GM18907 (cell line): ENCODE results near the gene IL17REL.

Experiments
- ATAC-seq: cut with Tn5 transposase; IDR thresholded peaks from one replicate; pipeline ENCODE4 v1.9.1; 2021; ENCODE audit warnings: mild to moderate bottlenecking, moderate library complexity; ENCODE audit not compliant: unreplicated experiment

IL17REL gene

DNA sequence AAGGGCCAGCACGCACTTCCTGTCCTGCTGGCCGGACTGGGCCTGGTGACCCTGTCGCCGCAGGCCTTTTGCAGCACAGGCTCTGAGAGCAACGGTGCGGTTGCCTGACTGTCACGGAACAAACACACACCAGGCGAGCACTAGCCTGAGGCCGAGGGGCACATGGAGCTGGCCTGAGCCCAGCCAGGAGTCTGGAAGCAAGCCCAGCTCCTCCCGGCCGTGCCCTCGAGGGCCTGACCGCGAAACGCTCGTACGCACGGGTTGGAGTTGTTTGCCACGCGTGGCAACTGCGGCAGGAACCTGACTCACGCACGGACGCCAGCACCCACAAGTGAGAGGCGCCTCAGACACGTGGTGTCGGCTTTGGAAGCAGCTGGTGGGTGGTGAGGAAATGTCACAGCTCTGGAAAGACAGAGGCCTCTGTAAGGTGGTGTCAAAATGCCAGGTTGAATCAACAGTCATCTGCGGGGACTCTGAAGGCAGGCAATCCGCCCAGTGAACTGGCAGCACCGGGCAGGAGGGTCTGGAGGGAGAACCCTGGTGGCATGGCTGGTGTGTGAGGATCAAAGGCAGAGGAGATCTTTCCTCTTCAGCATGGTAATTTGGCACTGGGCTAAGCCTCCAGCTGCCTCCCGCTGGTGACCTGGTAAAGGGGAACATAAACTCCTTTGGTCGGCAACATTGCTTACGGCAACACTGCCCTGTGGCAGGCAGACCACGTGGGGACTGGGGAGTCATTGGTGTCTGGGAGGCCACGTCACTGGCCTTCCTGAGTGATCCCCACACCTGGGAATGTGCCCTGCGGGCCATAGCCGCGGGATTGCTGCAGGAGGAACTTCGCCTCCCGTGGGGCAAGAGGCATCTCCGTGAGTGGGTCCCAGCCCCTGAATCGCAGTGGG is 15.3 kb upstream of the IL17REL start:
- ATAC-seq = no peak

DNA sequence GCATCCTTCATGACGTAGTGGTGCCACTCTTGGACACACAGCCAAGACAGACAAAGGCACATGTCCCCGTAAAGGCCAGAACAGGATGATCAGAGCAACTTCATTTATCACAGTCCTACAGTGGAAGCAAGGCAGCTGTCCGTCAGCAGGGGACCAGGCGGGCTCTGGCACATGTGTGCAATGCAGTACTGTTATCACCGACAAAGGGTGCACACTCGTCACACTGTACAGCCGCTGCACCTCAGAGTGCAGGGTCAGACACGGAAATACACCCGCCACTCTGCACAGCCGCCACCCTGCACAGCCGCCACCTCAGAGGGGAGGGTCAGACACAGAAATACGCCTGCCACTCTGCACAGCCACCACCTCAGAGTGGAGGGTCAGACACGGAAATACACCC is 13.4 kb upstream of the IL17REL start:
- ATAC-seq = no peak

DNA sequence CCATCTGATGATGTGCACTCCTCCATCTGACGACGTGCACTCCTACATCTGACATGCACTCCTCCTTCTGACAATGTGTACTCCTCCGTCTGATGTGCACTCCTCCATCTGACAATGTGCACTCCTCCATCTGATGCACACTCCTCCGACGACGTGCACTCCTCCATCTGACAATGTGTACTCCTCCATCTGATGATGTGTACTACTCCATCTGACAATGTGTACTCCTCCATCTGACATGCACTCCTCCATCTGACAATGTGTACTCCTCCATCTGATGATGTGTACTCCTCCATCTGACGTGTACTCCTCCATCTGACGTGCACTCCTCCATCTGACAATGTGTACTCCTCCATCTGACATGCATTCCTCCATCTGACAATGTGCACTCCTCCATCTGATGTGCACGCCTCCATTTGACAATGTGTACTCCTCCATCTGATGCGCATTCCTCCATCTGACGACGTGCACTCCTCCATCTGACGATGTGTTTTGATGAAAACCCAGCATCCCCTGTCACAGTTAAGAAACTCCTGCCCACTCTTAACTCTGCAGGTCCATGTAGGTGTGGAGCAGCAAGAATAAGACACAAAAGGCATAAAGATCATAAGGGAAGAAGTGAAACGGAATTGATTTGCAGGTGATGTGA is 9.7 kb upstream of the IL17REL start:
- no peak for ATAC-seq

- no peak for ATAC-seq
Measured at GRCh38 chr22:50020606-50021005, 8.0 kb upstream of the IL17REL start.

DNA sequence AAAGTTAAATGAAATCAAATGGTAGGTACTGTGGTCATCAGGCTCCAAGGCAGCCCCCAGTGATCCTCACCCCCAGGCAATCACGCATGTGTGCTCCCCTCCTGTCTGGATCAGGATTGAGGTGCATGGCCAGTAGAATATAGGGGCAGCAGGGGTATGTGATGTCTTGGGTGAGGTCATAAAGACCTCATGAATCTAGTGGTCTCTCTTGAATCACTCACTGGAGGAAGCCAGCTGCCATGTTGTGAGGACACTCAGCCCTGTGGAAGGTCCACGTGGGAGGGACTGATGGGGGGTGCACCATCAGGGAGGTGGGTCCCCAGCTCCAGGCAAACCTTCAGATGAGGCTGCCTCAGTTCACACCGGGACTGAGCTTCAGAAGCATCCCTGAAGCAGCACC is 6.8 kb upstream of the IL17REL start:
- no peak for ATAC-seq

DNA sequence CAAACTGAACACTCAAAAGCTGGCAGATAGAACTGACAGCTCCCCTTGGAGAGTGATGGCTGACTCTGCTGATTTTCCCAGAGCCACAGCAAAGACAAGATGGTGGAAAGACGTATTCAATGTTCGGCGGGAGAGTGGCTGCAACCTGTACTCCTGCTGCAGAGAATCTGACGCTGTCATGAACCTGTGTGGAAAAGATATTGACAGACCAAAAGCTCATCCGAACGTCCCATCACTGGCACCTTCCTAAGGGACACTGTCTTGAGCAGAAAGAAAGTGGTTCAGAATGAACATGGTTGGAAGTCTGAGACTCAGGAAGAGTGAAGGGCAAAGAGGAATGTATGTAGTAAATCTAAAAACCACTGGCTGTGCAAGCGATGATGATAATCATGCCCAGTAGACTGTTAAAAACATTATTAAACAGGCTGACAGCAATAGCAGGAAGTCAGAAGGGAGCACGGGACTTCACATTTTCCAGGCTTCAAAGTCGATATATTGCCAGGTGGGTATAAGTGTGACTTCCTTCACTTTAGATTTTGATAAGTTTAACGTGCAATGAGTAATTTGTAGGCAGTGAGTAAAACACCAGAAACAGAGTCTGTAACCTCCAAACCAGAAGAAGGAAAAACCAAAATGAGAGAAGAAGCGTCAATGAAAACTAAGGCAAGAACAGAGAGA is 6.2 kb upstream of the IL17REL start:
- ATAC-seq = no peak

- no peak for ATAC-seq
Measured at GRCh38 chr22:50017701-50018224, 5.2 kb upstream of the IL17REL start.

DNA sequence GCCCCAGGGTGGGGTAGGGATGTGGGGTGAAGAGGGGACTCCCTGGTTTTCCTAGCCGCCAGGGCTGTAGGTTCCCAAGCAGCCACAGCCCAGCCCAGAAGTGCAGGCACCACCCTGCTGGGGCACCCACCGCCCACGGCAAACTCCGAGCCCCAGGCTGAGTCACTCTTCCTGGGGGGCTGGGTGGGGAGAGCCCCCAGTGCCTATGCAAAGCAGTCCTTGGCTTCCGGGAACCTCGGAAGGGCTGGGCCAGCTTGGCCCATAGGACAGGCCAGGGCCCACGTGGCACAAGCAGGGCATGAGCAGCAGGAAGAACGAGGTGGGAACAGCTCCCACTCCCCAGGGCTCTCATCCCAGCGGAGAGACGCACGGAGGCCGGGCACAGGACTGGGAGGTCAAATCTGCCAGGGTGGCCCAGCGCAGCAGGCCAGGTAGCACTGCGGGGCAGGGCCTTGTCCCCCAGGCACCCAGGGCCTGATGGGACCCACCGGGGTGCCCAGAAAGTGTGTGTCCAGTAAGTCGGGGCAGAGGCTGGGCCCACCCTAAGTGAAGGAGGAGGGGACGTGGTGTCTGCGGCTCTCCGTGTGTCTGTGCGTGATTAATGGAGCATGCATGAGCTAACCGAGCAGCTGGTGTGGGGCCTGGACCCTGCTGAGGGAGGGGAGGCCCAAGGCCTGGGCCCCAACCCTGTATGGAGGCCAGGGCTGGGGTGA is 4.6 kb upstream of the IL17REL start:
- ATAC-seq = no peak

- no peak for ATAC-seq
Measured at GRCh38 chr22:50016308-50016987, 3.9 kb upstream of the IL17REL start.

DNA sequence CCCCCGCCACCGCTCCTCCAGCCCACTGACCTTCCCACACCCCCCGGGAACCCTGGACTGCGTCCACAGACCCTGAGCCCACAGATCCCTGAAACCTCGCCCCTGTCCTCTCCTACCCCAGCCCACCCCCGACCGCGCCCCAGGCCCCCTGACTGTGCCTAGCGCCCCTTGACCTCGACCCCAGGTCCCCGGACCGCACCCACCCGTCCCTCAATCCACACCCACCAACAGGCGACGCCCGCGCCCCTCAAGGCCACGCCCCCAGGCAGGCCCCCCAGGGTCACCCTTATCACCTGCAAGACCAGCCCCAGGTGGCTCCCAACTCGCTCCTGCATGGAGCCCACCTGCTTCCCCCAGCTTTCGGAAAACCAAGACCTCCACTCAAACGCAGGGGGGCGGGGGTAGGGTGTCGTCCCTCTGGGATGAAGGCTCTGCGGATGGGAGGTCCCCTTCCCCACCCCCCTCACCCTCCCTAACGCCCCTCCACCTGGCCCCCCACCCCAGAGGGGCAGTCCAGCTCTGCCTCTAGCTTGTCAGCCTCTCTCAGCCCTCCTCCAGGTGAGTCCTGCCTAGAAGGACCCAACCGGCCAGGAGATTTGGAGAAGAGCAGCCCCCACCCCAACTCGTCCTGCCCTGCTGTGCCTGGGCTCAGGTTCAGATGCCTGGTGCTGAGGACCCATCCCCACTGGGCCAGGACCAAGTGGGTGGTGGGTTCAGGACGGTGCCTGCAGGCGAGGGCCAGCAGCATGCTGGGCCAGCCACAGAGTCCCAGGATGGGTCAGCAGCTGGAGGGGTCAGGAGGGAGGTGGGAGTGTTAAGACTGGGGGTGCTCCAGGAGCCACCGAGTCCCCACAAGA is 3.1 kb upstream of the IL17REL start:
- ATAC-seq = no peak

DNA sequence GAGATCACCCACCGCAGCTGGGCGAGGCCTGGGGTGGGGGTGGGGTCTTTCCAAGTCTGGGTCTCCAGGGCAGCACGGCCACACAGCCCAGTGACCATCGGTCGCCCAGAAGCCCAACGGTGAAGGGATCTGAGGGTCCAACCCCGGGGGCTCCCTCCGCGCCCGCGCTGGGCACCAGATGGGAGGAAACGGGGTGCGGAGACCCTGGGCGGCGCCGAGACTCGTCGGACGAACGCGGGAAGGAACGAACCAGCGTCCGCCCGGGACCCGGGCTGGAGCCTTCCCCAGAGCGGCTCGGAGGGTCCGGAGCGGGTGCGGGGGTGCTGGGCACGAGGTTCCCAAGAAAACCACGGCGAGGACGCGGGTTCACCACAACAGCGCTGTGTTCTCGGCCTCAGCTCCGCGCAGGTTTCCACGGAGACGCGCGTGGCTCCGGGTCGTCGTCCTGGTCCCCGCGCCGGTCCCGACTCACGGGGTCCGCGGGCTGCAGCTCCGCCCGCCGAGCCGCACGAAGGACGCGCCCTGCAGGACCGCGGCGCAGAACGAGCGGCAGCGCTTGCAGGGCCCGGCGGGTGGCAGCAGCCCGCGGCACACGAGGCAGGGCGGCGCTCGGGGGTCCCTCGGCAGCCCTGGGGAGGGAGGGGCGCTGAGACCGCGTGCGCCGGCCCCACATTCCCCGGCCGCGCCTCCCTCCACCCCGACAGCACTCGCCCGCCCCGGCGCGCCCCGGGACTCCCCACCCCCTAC is 2.3 kb upstream of the IL17REL start:
- no peak for ATAC-seq

GRCh38 chr22:50014053-50014501 is 1.5 kb upstream of the IL17REL start:
- no peak for ATAC-seq

DNA sequence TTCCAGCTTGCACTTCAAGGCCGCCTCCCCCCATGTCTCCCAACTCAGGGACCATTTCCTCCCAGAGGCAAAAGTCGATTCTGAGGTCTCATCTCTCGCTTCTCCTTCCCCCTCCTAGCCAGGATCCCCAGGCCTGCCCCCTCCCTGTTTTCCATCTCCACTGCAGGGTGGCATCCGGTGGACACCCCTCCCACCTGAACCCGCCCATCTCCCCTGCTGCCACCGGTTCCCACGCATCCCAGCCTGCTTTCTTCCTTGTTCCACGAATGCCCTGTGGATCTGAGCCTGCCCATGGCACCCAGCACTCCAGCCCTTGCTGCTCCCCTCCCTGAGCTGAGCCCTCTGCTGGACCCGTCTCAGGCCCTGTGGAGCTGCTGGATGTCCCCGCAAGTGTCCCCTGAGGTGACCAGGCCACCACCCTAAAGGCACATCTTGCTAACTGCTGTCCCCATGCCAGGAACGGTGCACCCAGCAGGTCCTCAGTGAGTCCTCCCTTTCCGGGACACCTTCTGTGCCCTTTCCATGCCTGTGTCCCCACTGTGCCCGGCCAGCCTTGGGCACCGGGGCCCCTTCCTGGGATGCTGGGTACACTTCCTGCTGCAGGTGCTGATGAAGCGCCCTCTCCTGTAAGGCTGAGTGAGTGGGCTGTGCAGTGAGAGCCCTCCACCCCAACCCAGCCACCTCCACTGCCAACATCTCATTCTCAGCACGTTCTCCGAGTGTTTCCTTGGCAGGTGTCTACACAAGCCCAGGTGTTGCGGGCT is 936 bp downstream of the IL17REL start:
- no peak for ATAC-seq

- ATAC-seq = no peak
Measured at GRCh38 chr22:50010676-50011446, 1.7 kb downstream of the IL17REL start.

DNA sequence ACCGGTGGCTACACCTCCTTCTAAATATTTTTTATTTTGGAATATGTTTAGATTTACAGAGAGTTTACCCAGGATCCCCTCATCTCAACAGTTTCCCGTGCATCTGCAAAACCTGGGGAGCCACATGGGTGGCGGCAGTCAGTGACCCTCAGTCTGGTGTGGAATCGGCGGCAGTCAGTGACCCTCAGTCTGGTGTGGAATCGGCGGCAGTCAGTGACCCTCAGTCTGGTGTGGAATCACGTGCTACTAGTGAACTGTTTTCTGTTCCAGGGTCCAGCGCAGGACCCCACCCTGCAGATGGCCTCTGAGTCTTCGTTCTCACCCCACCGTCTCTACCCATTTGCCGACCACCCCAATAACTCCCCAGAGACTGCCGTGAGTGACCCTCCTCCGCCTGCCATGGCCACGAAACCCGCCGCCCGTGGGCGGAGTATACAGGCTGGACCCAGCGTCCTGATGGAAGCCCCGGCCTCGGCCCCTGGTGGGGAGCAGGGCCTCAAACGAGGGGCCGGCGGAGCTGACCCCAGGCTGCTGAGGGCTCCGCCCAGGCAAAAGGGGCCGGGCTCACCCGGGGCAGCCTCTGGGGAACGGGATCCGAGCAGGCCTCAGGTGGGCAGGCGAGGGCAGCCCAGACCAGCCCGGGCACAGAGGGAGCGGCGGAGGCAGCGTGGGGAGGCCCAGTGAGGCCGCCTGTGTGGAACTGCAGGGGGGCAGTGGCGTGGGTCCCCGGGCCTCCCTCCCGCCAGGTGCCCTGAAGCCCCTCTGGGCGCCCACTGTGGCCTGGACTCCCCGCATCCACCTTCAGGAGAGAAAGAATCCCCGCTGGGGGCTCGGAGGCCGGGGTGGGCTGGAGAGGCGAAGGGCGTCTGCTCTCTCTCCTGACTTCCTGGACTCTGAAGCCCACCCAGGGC is 2.5 kb downstream of the IL17REL start:
- no peak for ATAC-seq

DNA sequence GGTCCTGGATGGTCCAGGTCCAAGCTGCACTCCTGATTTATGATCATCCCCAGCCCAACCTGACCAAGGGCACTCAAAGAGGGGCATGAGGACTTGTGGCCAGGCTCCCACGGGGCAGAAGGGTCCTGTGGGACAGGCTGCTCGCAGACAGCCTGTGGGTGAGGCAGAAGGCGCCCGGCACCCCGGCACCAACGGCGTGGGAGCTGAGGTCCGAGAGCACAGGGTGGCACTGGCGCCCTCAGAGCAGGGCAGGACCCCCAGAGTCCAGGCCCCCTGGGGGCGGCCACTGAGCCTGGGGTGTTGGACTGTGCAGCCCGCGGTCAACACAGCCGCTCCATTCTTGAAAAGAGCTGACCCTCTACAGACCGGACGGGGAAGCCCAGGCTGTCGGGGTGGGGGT is 3.3 kb downstream of the IL17REL start:
- ATAC-seq = no peak
